WTC11 (cell line): Measurements from ENCODE around the gene GIGYF2. TPM values are rescaled to one million over a fixed set of nuclear protein-coding genes. Genes with fewer than 3 reads are reported as not detected.
A peak's percentile ranks its signal among the peaks of the same experiment; 100 is the strongest.

Experiments
- ATAC-seq: fragments of 200-7000 bp; cut with Tn5 transposase; 2 replicates; pipeline ENCODE4 v1.10.0; 2021; ENCODE audit warnings: mild to moderate bottlenecking, moderate library complexity
- CTCF ChIA-PET: fragments of 300-600 bp; sonication (Branson Sonifier 250); formaldehyde crosslinking; loops from one replicate; lab custom pipeline; 2021; ENCODE audit warnings: antibody characterized with exemption; lab: Charles Lee
- POLR2A ChIA-PET: fragments of 350-600 bp; sonication (Branson Sonifier 250); formaldehyde crosslinking; loops from one replicate; lab custom pipeline; 2021; ENCODE audit warnings: antibody characterized with exemption; lab: Charles Lee
- DNase-seq: peaks from one replicate; pipeline ENCODE4 v3.0.0; 2021; ENCODE audit warnings: low spot score
- H3K27ac Mint-ChIP-seq: 2 replicates; pipeline ENCODE4 v1.8.0; 2021; ENCODE audit warnings: mixed read lengths
- H3K27me3 Mint-ChIP-seq: 2 replicates; pipeline ENCODE4 v1.8.0; 2021; ENCODE audit warnings: low read depth, mild to moderate bottlenecking, moderate library complexity, mixed read lengths
- H3K36me3 Mint-ChIP-seq: 2 replicates; pipeline ENCODE4 v1.8.0; 2021; ENCODE audit warnings: mixed read lengths
- H3K4me1 Mint-ChIP-seq: 2 replicates; pipeline ENCODE4 v1.8.0; 2022; ENCODE audit warnings: mixed read lengths
- H3K4me3 Mint-ChIP-seq: 2 replicates; pipeline ENCODE4 v1.8.0; 2021; ENCODE audit warnings: mild to moderate bottlenecking, moderate library complexity, mixed read lengths
- H3K9me3 Mint-ChIP-seq: 2 replicates; pipeline ENCODE4 v1.8.0; 2021; ENCODE audit warnings: mixed read lengths
- CREM ChIP-seq: sonication (generic); formaldehyde crosslinking; IDR thresholded peaks from 2 replicates; pipeline ENCODE4 v1.8.1; 2022; ENCODE audit warnings: mild to moderate bottlenecking, missing genetic modification reagents, moderate library complexity
- ELF4 ChIP-seq: sonication (generic); formaldehyde crosslinking; IDR thresholded peaks from 2 replicates; pipeline ENCODE4 v1.8.1; 2022; ENCODE audit warnings: low read depth, mild to moderate bottlenecking, moderate library complexity, missing genetic modification reagents
- GTF2I ChIP-seq: fragments of 250-450 bp; sonication (Bioruptor Pico); conservative IDR thresholded peaks from 2 replicates; pipeline ENCODE4 v1.4.0; 2021; ENCODE audit warnings: mild to moderate bottlenecking
- HMGA2 ChIP-seq: fragments of 250-450 bp; sonication (Bioruptor Pico); IDR thresholded peaks from 2 replicates; pipeline ENCODE4 v1.4.0; 2021; ENCODE audit warnings: mild to moderate bottlenecking, moderate library complexity
- JAZF1 ChIP-seq: fragments of 250-450 bp; sonication (Bioruptor Pico); IDR thresholded peaks from 2 replicates; pipeline ENCODE4 v1.9.0; 2021; ENCODE audit warnings: moderate library complexity, mild to moderate bottlenecking, inconsistent platforms
- NFATC4 ChIP-seq: fragments of 250-450 bp; sonication (Bioruptor Pico); IDR thresholded peaks from 2 replicates; pipeline ENCODE4 v1.9.0; 2021; ENCODE audit warnings: mild to moderate bottlenecking
- NR3C1 ChIP-seq: sonication (generic); formaldehyde crosslinking; conservative IDR thresholded peaks from 2 replicates; pipeline ENCODE4 v1.8.1; 2023; ENCODE audit warnings: low read depth, mild to moderate bottlenecking, missing genetic modification reagents
- PRRX2 ChIP-seq: fragments of 250-450 bp; sonication (Bioruptor Pico); IDR thresholded peaks from 2 replicates; pipeline ENCODE4 v1.8.0; 2021; ENCODE audit warnings: mild to moderate bottlenecking
- RORB ChIP-seq: fragments of 250-450 bp; sonication (Bioruptor Pico); IDR thresholded peaks from 2 replicates; pipeline ENCODE4 v1.9.0; 2021; ENCODE audit warnings: mild to moderate bottlenecking
- SMAD4 ChIP-seq: sonication (generic); formaldehyde crosslinking; IDR thresholded peaks from 2 replicates; pipeline ENCODE4 v1.8.0; 2022; ENCODE audit warnings: mild to moderate bottlenecking, missing genetic modification reagents
- SP1 ChIP-seq: sonication (generic); formaldehyde crosslinking; conservative IDR thresholded peaks from 2 replicates; pipeline ENCODE4 v1.8.1; 2022; ENCODE audit warnings: missing genetic modification reagents
- TEAD4 ChIP-seq: sonication (generic); formaldehyde crosslinking; IDR thresholded peaks from 2 replicates; pipeline ENCODE4 v1.8.0; 2022; ENCODE audit warnings: mild to moderate bottlenecking, missing genetic modification reagents
- ZNF263 ChIP-seq: sonication (generic); formaldehyde crosslinking; IDR thresholded peaks from 2 replicates; pipeline ENCODE4 v1.8.1; 2022; ENCODE audit warnings: low read depth, mild to moderate bottlenecking, moderate library complexity, missing genetic modification reagents
- ZNF317 ChIP-seq: sonication (generic); formaldehyde crosslinking; IDR thresholded peaks from 2 replicates; pipeline ENCODE4 v1.8.1; 2023; ENCODE audit warnings: low read depth, mild to moderate bottlenecking, moderate library complexity, missing genetic modification reagents, borderline replicate concordance
- ZNF671 ChIP-seq: fragments of 250-450 bp; sonication (Bioruptor Pico); IDR thresholded peaks from 2 replicates; pipeline ENCODE4 v1.8.0; 2021; ENCODE audit warnings: mild to moderate bottlenecking
- total RNA-seq: library from RNA; stranded (reverse); gene quantifications from 3 replicates; pipeline ENCODE4 v1.2.3, GENCODE V29; 2021
- TF ChIP-seq, protein P1 (sequence below): sonication (generic); formaldehyde crosslinking; IDR thresholded peaks from 2 replicates; pipeline ENCODE4 v1.8.1; 2023; ENCODE audit warnings: mild to moderate bottlenecking, missing genetic modification reagents, borderline replicate concordance
- TF ChIP-seq, protein P2 (sequence below): sonication (generic); formaldehyde crosslinking; IDR thresholded peaks from 2 replicates; pipeline ENCODE4 v1.8.1; 2023; ENCODE audit warnings: mild to moderate bottlenecking, missing genetic modification reagents, moderate library complexity
- TF ChIP-seq, protein P3 (sequence below): sonication (generic); formaldehyde crosslinking; IDR thresholded peaks from 2 replicates; pipeline ENCODE4 v1.8.0; 2022; ENCODE audit warnings: mild to moderate bottlenecking, missing genetic modification reagents
- TF ChIP-seq, protein P4 (sequence below): sonication (generic); formaldehyde crosslinking; IDR thresholded peaks from 2 replicates; pipeline ENCODE4 v1.8.0; 2023; ENCODE audit warnings: missing genetic modification reagents, mild to moderate bottlenecking, borderline replicate concordance
- TF ChIP-seq, protein P5 (sequence below): sonication (generic); formaldehyde crosslinking; IDR thresholded peaks from 2 replicates; pipeline ENCODE4 v1.8.1; 2022; ENCODE audit warnings: mild to moderate bottlenecking, missing genetic modification reagents, moderate library complexity, borderline replicate concordance
- TF ChIP-seq, protein P6 (sequence below): sonication (generic); formaldehyde crosslinking; IDR thresholded peaks from 2 replicates; pipeline ENCODE4 v1.8.1; 2022; ENCODE audit warnings: low read depth, missing genetic modification reagents, borderline replicate concordance
- TF ChIP-seq, protein P7 (sequence below): fragments of 200-600 bp; IDR thresholded peaks from 2 replicates; pipeline ENCODE4 v1.8.0; 2022; ENCODE audit warnings: antibody characterized with exemption
- TF ChIP-seq, protein P8 (sequence below): sonication (generic); formaldehyde crosslinking; conservative IDR thresholded peaks from 2 replicates; pipeline ENCODE4 v1.8.1; 2022; ENCODE audit warnings: mild to moderate bottlenecking, missing genetic modification reagents

Gene GIGYF2
- total RNA-seq, 1 experiment from 2014 or later: 53.1 TPM

DNA sequence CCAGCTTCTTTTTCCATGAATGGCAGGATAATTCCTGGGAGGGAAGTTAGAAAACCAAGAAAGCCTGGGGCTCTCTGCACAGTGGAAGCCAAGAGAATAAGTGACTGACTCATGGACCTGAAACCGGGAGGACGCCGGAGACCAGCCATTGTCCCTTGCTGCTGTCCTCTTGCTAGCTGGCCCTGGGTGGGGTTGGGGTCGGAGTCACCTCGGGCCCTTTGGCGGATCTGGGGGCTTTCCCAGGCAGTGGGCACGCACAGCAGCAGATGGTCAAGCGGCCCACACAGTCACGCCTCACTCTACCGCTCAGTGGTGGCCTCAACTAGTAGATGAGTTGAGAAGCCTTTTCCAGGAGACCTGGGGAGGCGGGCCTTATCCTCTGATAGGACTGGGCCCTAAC lies 48.1 kb upstream of the GIGYF2 start:
- ATAC-seq: peak; percentile 57
- H3K4me1 Mint-ChIP-seq: peaks cover 4% of the 10 kb centered on the region
- POLR2A ChIA-PET: no interaction called here
- H3K27ac Mint-ChIP-seq: no peak overlapping the region
- no peak overlapping the region for H3K4me3 Mint-ChIP-seq
- no peaks in the 10 kb centered on the region for H3K9me3 Mint-ChIP-seq
- CTCF ChIA-PET: interaction anchor here (2.2 kb wide), 1 partner anchor 16 kb away, joined by 5 read pairs; the partner anchor contains the start of gene EFHD1
- no peaks in the 10 kb centered on the region for H3K36me3 Mint-ChIP-seq
- H3K27me3 Mint-ChIP-seq: no peaks in the 10 kb centered on the region
- no peak for DNase-seq
- TF ChIP-seq SP1 (CRISPR knock-in tag) (no peak), TEAD4 (CRISPR knock-in tag) (no peak), HMGA2 (CRISPR knock-in tag) (no peak), CREM (CRISPR knock-in tag) (no peak), NR3C1 (CRISPR knock-in tag) (no peak), ELF4 (CRISPR knock-in tag) (no peak), PRRX2 (CRISPR knock-in tag) (no peak)
- TF ChIP-seq, protein P1, sequence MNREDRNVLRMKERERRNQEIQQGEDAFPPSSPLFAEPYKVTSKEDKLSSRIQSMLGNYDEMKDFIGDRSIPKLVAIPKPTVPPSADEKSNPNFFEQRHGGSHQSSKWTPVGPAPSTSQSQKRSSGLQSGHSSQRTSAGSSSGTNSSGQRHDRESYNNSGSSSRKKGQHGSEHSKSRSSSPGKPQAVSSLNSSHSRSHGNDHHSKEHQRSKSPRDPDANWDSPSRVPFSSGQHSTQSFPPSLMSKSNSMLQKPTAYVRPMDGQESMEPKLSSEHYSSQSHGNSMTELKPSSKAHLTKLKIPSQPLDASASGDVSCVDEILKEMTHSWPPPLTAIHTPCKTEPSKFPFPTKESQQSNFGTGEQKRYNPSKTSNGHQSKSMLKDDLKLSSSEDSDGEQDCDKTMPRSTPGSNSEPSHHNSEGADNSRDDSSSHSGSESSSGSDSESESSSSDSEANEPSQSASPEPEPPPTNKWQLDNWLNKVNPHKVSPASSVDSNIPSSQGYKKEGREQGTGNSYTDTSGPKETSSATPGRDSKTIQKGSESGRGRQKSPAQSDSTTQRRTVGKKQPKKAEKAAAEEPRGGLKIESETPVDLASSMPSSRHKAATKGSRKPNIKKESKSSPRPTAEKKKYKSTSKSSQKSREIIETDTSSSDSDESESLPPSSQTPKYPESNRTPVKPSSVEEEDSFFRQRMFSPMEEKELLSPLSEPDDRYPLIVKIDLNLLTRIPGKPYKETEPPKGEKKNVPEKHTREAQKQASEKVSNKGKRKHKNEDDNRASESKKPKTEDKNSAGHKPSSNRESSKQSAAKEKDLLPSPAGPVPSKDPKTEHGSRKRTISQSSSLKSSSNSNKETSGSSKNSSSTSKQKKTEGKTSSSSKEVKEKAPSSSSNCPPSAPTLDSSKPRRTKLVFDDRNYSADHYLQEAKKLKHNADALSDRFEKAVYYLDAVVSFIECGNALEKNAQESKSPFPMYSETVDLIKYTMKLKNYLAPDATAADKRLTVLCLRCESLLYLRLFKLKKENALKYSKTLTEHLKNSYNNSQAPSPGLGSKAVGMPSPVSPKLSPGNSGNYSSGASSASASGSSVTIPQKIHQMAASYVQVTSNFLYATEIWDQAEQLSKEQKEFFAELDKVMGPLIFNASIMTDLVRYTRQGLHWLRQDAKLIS (CRISPR knock-in tag): no peak
- TF ChIP-seq, protein P2, sequence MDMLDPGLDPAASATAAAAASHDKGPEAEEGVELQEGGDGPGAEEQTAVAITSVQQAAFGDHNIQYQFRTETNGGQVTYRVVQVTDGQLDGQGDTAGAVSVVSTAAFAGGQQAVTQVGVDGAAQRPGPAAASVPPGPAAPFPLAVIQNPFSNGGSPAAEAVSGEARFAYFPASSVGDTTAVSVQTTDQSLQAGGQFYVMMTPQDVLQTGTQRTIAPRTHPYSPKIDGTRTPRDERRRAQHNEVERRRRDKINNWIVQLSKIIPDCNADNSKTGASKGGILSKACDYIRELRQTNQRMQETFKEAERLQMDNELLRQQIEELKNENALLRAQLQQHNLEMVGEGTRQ (CRISPR knock-in tag): no peak
- TF ChIP-seq, protein P3, sequence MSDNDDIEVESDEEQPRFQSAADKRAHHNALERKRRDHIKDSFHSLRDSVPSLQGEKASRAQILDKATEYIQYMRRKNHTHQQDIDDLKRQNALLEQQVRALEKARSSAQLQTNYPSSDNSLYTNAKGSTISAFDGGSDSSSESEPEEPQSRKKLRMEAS (CRISPR knock-in tag): no peak
- TF ChIP-seq, protein P4, sequence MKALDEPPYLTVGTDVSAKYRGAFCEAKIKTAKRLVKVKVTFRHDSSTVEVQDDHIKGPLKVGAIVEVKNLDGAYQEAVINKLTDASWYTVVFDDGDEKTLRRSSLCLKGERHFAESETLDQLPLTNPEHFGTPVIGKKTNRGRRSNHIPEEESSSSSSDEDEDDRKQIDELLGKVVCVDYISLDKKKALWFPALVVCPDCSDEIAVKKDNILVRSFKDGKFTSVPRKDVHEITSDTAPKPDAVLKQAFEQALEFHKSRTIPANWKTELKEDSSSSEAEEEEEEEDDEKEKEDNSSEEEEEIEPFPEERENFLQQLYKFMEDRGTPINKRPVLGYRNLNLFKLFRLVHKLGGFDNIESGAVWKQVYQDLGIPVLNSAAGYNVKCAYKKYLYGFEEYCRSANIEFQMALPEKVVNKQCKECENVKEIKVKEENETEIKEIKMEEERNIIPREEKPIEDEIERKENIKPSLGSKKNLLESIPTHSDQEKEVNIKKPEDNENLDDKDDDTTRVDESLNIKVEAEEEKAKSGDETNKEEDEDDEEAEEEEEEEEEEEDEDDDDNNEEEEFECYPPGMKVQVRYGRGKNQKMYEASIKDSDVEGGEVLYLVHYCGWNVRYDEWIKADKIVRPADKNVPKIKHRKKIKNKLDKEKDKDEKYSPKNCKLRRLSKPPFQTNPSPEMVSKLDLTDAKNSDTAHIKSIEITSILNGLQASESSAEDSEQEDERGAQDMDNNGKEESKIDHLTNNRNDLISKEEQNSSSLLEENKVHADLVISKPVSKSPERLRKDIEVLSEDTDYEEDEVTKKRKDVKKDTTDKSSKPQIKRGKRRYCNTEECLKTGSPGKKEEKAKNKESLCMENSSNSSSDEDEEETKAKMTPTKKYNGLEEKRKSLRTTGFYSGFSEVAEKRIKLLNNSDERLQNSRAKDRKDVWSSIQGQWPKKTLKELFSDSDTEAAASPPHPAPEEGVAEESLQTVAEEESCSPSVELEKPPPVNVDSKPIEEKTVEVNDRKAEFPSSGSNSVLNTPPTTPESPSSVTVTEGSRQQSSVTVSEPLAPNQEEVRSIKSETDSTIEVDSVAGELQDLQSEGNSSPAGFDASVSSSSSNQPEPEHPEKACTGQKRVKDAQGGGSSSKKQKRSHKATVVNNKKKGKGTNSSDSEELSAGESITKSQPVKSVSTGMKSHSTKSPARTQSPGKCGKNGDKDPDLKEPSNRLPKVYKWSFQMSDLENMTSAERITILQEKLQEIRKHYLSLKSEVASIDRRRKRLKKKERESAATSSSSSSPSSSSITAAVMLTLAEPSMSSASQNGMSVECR: no peak
- TF ChIP-seq, protein P5, sequence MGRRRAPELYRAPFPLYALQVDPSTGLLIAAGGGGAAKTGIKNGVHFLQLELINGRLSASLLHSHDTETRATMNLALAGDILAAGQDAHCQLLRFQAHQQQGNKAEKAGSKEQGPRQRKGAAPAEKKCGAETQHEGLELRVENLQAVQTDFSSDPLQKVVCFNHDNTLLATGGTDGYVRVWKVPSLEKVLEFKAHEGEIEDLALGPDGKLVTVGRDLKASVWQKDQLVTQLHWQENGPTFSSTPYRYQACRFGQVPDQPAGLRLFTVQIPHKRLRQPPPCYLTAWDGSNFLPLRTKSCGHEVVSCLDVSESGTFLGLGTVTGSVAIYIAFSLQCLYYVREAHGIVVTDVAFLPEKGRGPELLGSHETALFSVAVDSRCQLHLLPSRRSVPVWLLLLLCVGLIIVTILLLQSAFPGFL: no peak
- TF ChIP-seq, protein P6, sequence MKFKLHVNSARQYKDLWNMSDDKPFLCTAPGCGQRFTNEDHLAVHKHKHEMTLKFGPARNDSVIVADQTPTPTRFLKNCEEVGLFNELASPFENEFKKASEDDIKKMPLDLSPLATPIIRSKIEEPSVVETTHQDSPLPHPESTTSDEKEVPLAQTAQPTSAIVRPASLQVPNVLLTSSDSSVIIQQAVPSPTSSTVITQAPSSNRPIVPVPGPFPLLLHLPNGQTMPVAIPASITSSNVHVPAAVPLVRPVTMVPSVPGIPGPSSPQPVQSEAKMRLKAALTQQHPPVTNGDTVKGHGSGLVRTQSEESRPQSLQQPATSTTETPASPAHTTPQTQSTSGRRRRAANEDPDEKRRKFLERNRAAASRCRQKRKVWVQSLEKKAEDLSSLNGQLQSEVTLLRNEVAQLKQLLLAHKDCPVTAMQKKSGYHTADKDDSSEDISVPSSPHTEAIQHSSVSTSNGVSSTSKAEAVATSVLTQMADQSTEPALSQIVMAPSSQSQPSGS (CRISPR knock-in tag): no peak

DNA sequence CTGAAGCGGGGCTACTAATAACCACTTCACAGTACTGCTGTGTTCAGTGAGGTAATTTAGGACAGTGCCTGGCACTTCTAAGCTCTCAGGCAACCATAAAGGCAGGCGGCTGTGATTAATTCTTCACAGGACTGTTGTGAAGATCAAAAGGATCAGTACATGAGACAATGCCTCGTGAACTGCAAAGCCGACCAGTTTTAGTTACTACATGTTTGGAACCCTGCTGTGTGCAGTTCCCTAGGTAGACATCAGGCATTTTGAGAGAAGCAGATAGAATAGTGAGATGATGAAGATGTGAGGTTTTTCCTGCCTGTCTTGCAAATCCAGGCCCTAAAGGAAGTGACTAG lies 44.7 kb upstream of the GIGYF2 start:
- H3K36me3 Mint-ChIP-seq: no peaks in the 10 kb centered on the region
- H3K9me3 Mint-ChIP-seq: no peaks in the 10 kb centered on the region
- H3K27ac Mint-ChIP-seq: no peak overlapping the region
- H3K4me3 Mint-ChIP-seq: no peak overlapping the region
- ATAC-seq: no peak
- peaks cover 4% of the 10 kb centered on the region for H3K4me1 Mint-ChIP-seq
- POLR2A ChIA-PET: no interaction called here
- no peaks in the 10 kb centered on the region for H3K27me3 Mint-ChIP-seq
- CTCF ChIA-PET: no interaction called here
- DNase-seq: no peak
- TF ChIP-seq GTF2I (no peak), NFATC4 (CRISPR knock-in tag) (no peak), JAZF1 (CRISPR knock-in tag) (no peak), SMAD4 (CRISPR knock-in tag) (no peak), ZNF671 (CRISPR knock-in tag) (no peak), PRRX2 (CRISPR knock-in tag) (no peak), ZNF317 (CRISPR knock-in tag) (no peak), ZNF263 (CRISPR knock-in tag) (no peak), RORB (CRISPR knock-in tag) (no peak)
- TF ChIP-seq, protein P7, sequence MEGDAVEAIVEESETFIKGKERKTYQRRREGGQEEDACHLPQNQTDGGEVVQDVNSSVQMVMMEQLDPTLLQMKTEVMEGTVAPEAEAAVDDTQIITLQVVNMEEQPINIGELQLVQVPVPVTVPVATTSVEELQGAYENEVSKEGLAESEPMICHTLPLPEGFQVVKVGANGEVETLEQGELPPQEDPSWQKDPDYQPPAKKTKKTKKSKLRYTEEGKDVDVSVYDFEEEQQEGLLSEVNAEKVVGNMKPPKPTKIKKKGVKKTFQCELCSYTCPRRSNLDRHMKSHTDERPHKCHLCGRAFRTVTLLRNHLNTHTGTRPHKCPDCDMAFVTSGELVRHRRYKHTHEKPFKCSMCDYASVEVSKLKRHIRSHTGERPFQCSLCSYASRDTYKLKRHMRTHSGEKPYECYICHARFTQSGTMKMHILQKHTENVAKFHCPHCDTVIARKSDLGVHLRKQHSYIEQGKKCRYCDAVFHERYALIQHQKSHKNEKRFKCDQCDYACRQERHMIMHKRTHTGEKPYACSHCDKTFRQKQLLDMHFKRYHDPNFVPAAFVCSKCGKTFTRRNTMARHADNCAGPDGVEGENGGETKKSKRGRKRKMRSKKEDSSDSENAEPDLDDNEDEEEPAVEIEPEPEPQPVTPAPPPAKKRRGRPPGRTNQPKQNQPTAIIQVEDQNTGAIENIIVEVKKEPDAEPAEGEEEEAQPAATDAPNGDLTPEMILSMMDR: no peak
- TF ChIP-seq, protein P8, sequence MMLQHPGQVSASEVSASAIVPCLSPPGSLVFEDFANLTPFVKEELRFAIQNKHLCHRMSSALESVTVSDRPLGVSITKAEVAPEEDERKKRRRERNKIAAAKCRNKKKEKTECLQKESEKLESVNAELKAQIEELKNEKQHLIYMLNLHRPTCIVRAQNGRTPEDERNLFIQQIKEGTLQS: no peak
